ENCODE data around the gene CCAR1. TPM values are rescaled to one million over a fixed set of nuclear protein-coding genes. Genes with fewer than 3 reads are reported as not detected.

Gene CCAR1
- polyA plus RNA-seq, 1 experiment: 61.4 TPM

Small RNA genes within 50 kb of the gene (small RNA-seq; reads per million reads assigned to genes)
- not detected for gene MIR1254-1 (ENCODE audit: insufficient read length, low read depth, low replicate concordance)
- not detected for gene RF00019 (ENCODE audit: insufficient read length, low read depth, low replicate concordance)

Other genes with a start within 250 kb of the CCAR1 start
- gene DNA2, start 249.3 kb upstream of the CCAR1 start, polyA plus RNA-seq (2011; rRNA removed): 0.74 and 2.4 TPM in 2 replicates
- gene SLC25A16, start 193.7 kb upstream of the CCAR1 start, polyA plus RNA-seq (2011; rRNA removed): 5.0 and 13.4 TPM in 2 replicates
- gene TET1, start 160.9 kb upstream of the CCAR1 start, polyA plus RNA-seq (2011; rRNA removed): 1.1 and 1.9 TPM in 2 replicates
- 0.02 TPM in 1 of 2 replicates, not detected in the other for gene STOX1, start 106.3 kb downstream of the CCAR1 start, polyA plus RNA-seq (2011; rRNA removed)
- gene DDX50, start 180.1 kb downstream of the CCAR1 start, polyA plus RNA-seq (2011; rRNA removed): 23.1 and 43.3 TPM in 2 replicates
- 21.9 and 46.2 TPM in 2 replicates for gene DDX21, start 234.9 kb downstream of the CCAR1 start, polyA plus RNA-seq (2011; rRNA removed)